IMR-90 (cell line): Measurements from ENCODE around the gene COL5A3. TPM values are rescaled to one million over a fixed set of nuclear protein-coding genes. Genes with fewer than 3 reads are reported as not detected.

Source experiments
- ATAC-seq: fragments of 200-7000 bp; cut with Tn5 transposase; 2 replicates; pipeline ENCODE4 v1.9.1; 2020; ENCODE audit warnings: low read depth, mild to moderate bottlenecking, moderate library complexity
- BruUV-seq: library from RNA; stranded (reverse); fragments of 400-500 nt; replicated peaks from 2 replicates; lab custom pipeline; 2021; lab: Mats Ljungman, UMichigan
- CTCF ChIA-PET: fragments of 300-600 bp; formaldehyde crosslinking; extraction: SDS; loops from one replicate; lab custom pipeline; 2021; ENCODE audit warnings: antibody characterized with exemption; lab: Yijun Ruan, JAX
- POLR2A ChIA-PET: fragments of 300-600 bp; sonication (Branson Sonifier 250); formaldehyde crosslinking; loops from one replicate; lab custom pipeline; 2022; ENCODE audit warnings: antibody characterized with exemption; ENCODE audit not compliant: unreplicated experiment; lab: Charles Lee
- DNase-seq: peaks from one replicate; pipeline ENCODE4 v3.0.0; 2013
- H2AFZ ChIP-seq: replicated peaks from 2 replicates; pipeline ENCODE3; 2013; ENCODE audit warnings: low read length, mild to moderate bottlenecking; ENCODE audit not compliant: poor library complexity
- H2AK5ac ChIP-seq: 2 replicates; pipeline ENCODE4 v1.6.1; 2013; ENCODE audit warnings: low read depth, low read length, inconsistent platforms
- H2AK9ac ChIP-seq: replicated peaks from 2 replicates; pipeline ENCODE3; 2013; ENCODE audit warnings: mild to moderate bottlenecking, low read depth, low read length, moderate library complexity; ENCODE audit not compliant: poor library complexity
- H2BK120ac ChIP-seq: 2 replicates; pipeline ENCODE4 v1.6.1; 2013; ENCODE audit warnings: low read depth, low read length, inconsistent platforms
- H2BK15ac ChIP-seq: 3 replicates; pipeline ENCODE4 v1.6.1; 2013; ENCODE audit warnings: low read depth, low read length, inconsistent platforms
- H2BK20ac ChIP-seq: 2 replicates; pipeline ENCODE4 v1.6.1; 2013; ENCODE audit warnings: low read depth, mild to moderate bottlenecking, inconsistent platforms, low read length, moderate library complexity
- H2BK5ac ChIP-seq: 2 replicates; pipeline ENCODE4 v1.6.1; 2013; ENCODE audit warnings: mild to moderate bottlenecking, low read depth, low read length, inconsistent platforms; ENCODE audit not compliant: poor library complexity, severe bottlenecking
- H3K14ac ChIP-seq: replicated peaks from 2 replicates; pipeline ENCODE4 v1.6.1; 2013; ENCODE audit warnings: low read depth, low read length, inconsistent platforms
- H3K18ac ChIP-seq: 2 replicates; pipeline ENCODE4 v1.6.1; 2013; ENCODE audit warnings: low read depth, low read length, control low read depth
- H3K23ac ChIP-seq: 2 replicates; pipeline ENCODE4 v1.6.1; 2013; ENCODE audit warnings: low read depth, low read length, inconsistent platforms
- H3K27ac ChIP-seq: 2 replicates; pipeline ENCODE4 v1.5.1; 2013; ENCODE audit warnings: mild to moderate bottlenecking, control low read depth, low read length; ENCODE audit not compliant: insufficient read depth
- H3K27me3 ChIP-seq: 2 replicates; pipeline ENCODE4 v1.6.1; 2013; ENCODE audit warnings: low read length; ENCODE audit not compliant: control insufficient read depth, insufficient read depth
- H3K36me3 ChIP-seq: 2 replicates; pipeline ENCODE4 v1.6.1; 2013; ENCODE audit warnings: low read length, mixed read lengths; ENCODE audit not compliant: control insufficient read depth, insufficient read depth
- H3K4ac ChIP-seq: 2 replicates; pipeline ENCODE4 v1.6.1; 2013; ENCODE audit warnings: low read depth, low read length, inconsistent platforms
- H3K4me1 ChIP-seq: 2 replicates; pipeline ENCODE4 v1.6.1; 2013; ENCODE audit warnings: low read length, mixed read lengths; ENCODE audit not compliant: control insufficient read depth, insufficient read depth
- H3K4me2 ChIP-seq: 2 replicates; pipeline ENCODE4 v1.6.1; 2013; ENCODE audit warnings: low read depth, mild to moderate bottlenecking, control low read depth, low read length, moderate library complexity
- H3K4me3 ChIP-seq: 2 replicates; pipeline ENCODE4 v1.5.1; 2013; ENCODE audit warnings: low read depth, mild to moderate bottlenecking, control low read depth, low read length, moderate library complexity; ENCODE audit not compliant: insufficient read depth
- H3K56ac ChIP-seq: 2 replicates; pipeline ENCODE4 v1.6.1; 2013; ENCODE audit warnings: low read length, inconsistent platforms; ENCODE audit not compliant: insufficient read depth; ENCODE audit errors: extremely low read depth
- H3K79me1 ChIP-seq, 2 experiments: 2 replicates each; pipeline ENCODE4 v1.6.1; 2013; ENCODE audit warnings: low read length in 2 of 2, inconsistent platforms in 1 of 2, low read depth in 1 of 2
- H3K9ac ChIP-seq: 2 replicates; pipeline ENCODE4 v1.6.1; 2013; ENCODE audit warnings: low read depth, low read length, control low read depth
- H3K9me1 ChIP-seq: 2 replicates; pipeline ENCODE4 v1.6.1; 2013; ENCODE audit warnings: low read length, inconsistent platforms; ENCODE audit not compliant: insufficient read depth
- H3K9me3 ChIP-seq: 2 replicates; pipeline ENCODE4 v1.6.1; 2013; ENCODE audit warnings: low read length; ENCODE audit not compliant: control insufficient read depth, insufficient read depth
- H4K20me1 ChIP-seq: 2 replicates; pipeline ENCODE4 v1.6.1; 2013; ENCODE audit warnings: low read length, inconsistent platforms; ENCODE audit not compliant: insufficient read depth
- H4K5ac ChIP-seq: 2 replicates; pipeline ENCODE4 v1.6.1; 2013; ENCODE audit warnings: mild to moderate bottlenecking, low read depth, low read length, control low read depth
- H4K8ac ChIP-seq, 2 experiments: 2 replicates each; pipeline ENCODE4 v1.6.1; 2013; ENCODE audit warnings: low read depth in 2 of 2, low read length in 2 of 2, control low read depth in 1 of 2, inconsistent platforms in 1 of 2
- H4K91ac ChIP-seq: 2 replicates; pipeline ENCODE4 v1.6.1; 2013; ENCODE audit warnings: low read depth, low read length, inconsistent platforms; ENCODE audit not compliant: insufficient read depth
- BHLHE40 ChIP-seq: fragments of 150-350 bp; IDR thresholded peaks from 2 replicates; pipeline ENCODE4 v1.6.1; 2016; ENCODE audit warnings: mild to moderate bottlenecking, low read depth, low read length
- CEBPB ChIP-seq: IDR thresholded peaks from 2 replicates; pipeline ENCODE4 v1.6.1; 2012; ENCODE audit warnings: low read depth, low read length, improper control_type of control experiment
- CTCF ChIP-seq: conservative IDR thresholded peaks from 2 replicates; pipeline ENCODE4 v1.5.1; 2012; ENCODE audit warnings: mild to moderate bottlenecking, low read depth, low read length, improper control_type of control experiment
- ELK1 ChIP-seq: fragments of 150-350 bp; IDR thresholded peaks from 2 replicates; pipeline ENCODE4 v1.6.1; 2016; ENCODE audit warnings: low read depth, mild to moderate bottlenecking, low read length, moderate library complexity, borderline replicate concordance
- FOS ChIP-seq: fragments of 150-350 bp; IDR thresholded peaks from 2 replicates; pipeline ENCODE4 v1.6.1; 2016; ENCODE audit warnings: low read depth, low read length
- MAFK ChIP-seq: IDR thresholded peaks from 2 replicates; pipeline ENCODE4 v1.6.1; 2012; ENCODE audit warnings: low read depth, low read length, improper control_type of control experiment
- MAZ ChIP-seq: IDR thresholded peaks from 2 replicates; pipeline ENCODE4 v1.6.1; 2012; ENCODE audit warnings: low read depth, mild to moderate bottlenecking, low read length, improper control_type of control experiment, moderate library complexity, borderline replicate concordance
- MXI1 ChIP-seq: IDR thresholded peaks from 2 replicates; pipeline ENCODE4 v1.6.1; 2012; ENCODE audit warnings: low read depth, mild to moderate bottlenecking, low read length, moderate library complexity, borderline replicate concordance
- NFE2L2 ChIP-seq: fragments of 150-350 bp; IDR thresholded peaks from 2 replicates; pipeline ENCODE4 v1.6.1; 2016; ENCODE audit warnings: low read depth, mild to moderate bottlenecking, low read length
- RAD21 ChIP-seq: IDR thresholded peaks from 2 replicates; pipeline ENCODE4 v1.6.1; 2012; ENCODE audit warnings: low read length, improper control_type of control experiment
- RFX5 ChIP-seq: IDR thresholded peaks from 2 replicates; pipeline ENCODE4 v1.8.0; 2012; ENCODE audit warnings: low read depth, mild to moderate bottlenecking, low read length, moderate library complexity
- WGBS, 2 experiments: methylation state at CpG; one replicate each; pipeline versions ENCODE4 v1.1.5 to v1.1.7; 2013; ENCODE audit warnings: missing lambda C conversion rate in 2 of 2; ENCODE audit not compliant: insufficient read length in 1 of 2; ENCODE audit errors: extremely low coverage in 2 of 2; 5-methylcytosine and 5-hydroxymethylcytosine counted together
- dilution Hi-C: fragments of 300-500 bp; cut with HindIII; formaldehyde crosslinking; loops from one replicate; pipeline ENCODE4 v1.14.3; 2018; ENCODE audit warnings: low sequenced_read_pairs; ENCODE audit not compliant: unreplicated experiment
- in situ Hi-C: fragments of 300-500 bp; cut with MboI; formaldehyde crosslinking; loops from 3 replicates; pipeline ENCODE4 v1.14.3; 2019; ENCODE audit warnings: low sequenced_read_pairs, inconsistent platforms, mixed read lengths
- intact Hi-C: fragments of 100-400 bp; cut with micrococcal nuclease; formaldehyde crosslinking; loops from 2 replicates; pipeline ENCODE4 v1.10.0; 2022
- polyA plus RNA-seq, 3 experiments: library from polyadenylated mRNA; depleted of rRNA; stranded (reverse); fragments of >200 nt; gene quantifications; 2 replicates each; pipeline ENCODE4 v1.2.3, GENCODE V29; 2012; ENCODE audit warnings: low replicate concordance in 1 of 3
- total RNA-seq: library from RNA; depleted of rRNA; stranded (reverse); fragments of >200 nt; gene quantifications from 2 replicates; pipeline ENCODE4 v1.2.3, GENCODE V29; 2012
- TF ChIP-seq, protein P1 (sequence below): fragments of 150-350 bp; IDR thresholded peaks from 2 replicates; pipeline ENCODE4 v1.6.1; 2017; ENCODE audit warnings: mild to moderate bottlenecking, antibody characterized with exemption, low read length, low read depth

The COL5A3 gene
- total and polyA plus RNA-seq, 2 of the 4 experiments (the other 2 are of a cell fraction) = 0.54 to 1.5 TPM

DNA sequence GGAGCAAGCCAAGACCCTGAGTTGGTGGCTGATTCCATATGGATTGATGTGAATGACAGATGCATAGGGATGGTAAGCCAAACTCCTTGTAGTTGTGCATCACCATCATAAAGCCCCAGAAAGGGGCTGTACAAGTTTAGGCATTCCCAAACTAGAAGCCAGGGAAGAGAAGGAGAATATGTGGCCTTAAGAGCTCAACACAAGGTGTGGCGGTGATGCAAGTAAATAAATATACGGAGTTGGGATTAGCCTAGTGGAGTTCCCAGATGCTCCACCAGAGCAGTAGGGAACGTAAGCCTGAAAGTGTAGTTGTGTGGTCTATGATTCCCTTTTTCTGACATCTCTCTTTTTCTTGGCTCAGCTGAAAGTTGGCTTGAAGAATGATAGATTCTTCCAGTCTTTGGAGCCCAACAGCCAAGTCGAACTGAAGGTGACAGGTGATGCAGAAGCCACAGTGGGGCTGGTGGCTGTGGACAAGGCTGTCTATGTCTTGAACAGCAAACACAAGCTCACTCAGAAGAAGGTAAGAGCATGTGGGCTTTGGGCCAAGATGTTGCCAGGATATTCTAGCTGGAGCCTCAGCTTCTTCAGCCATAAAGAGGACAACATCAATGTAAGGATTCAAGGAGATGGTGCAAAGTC, 33.1 kb upstream of the COL5A3 start:
- Histone ChIP-seq H3K9ac (no peak overlapping the region), H2BK5ac (no peak overlapping the region), H3K4me1 (no peaks in the 10 kb centered on the region), H2BK120ac (no peak overlapping the region), H3K36me3 (no peaks in the 10 kb centered on the region), H3K18ac (no peak overlapping the region), H3K9me3 (peaks cover 55% of the 10 kb centered on the region), H2BK15ac (no peak overlapping the region), H2BK20ac (no peak overlapping the region), H3K56ac (no peak overlapping the region), H2AK9ac (no peak overlapping the region), H3K4ac (no peak overlapping the region), H3K14ac (no peak overlapping the region), H4K91ac (no peak overlapping the region), H4K5ac (no peak overlapping the region), H4K8ac (no peak overlapping the region), H3K9me1 (no peaks in the 10 kb centered on the region), H3K4me2 (no peak overlapping the region), H3K27me3 (peaks cover 7% of the 10 kb centered on the region), H2AK5ac (no peak overlapping the region), H3K27ac (no peak overlapping the region), H3K4me3 (no peak overlapping the region), H4K20me1 (no peaks in the 10 kb centered on the region), H3K79me1 (no peaks in the 10 kb centered on the region), H3K23ac (no peak overlapping the region), H2AFZ (no peak overlapping the region)
- intact Hi-C loops (no loop called here), in situ Hi-C loops (no loop called here), dilution Hi-C loops (no loop called here)
- POLR2A ChIA-PET = no interaction called here
- WGBS, 2 experiments = no CpG with 5 or more reads among the region's 4 CpGs
- CTCF ChIA-PET = no interaction called here
- peak; percentile 33 for DNase-seq
- ATAC-seq = no peak
- no peak for TF ChIP-seq CTCF
- TF ChIP-seq ELK1 = no peak
- TF ChIP-seq CEBPB = no peak
- no peak for TF ChIP-seq MAFK
- TF ChIP-seq, protein P1, sequence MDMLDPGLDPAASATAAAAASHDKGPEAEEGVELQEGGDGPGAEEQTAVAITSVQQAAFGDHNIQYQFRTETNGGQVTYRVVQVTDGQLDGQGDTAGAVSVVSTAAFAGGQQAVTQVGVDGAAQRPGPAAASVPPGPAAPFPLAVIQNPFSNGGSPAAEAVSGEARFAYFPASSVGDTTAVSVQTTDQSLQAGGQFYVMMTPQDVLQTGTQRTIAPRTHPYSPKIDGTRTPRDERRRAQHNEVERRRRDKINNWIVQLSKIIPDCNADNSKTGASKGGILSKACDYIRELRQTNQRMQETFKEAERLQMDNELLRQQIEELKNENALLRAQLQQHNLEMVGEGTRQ = no peak
- TF ChIP-seq NFE2L2 = no peak
- TF ChIP-seq RAD21 = no peak
- TF ChIP-seq FOS = no peak
- TF ChIP-seq MAZ = no peak
- no peak for TF ChIP-seq BHLHE40
- TF ChIP-seq MXI1 = no peak
- TF ChIP-seq RFX5 = no peak
- BruUV-seq = no TSS peak
